Measurements from ENCODE around the gene FBRSL1.
"Not testable (repeated sequence)": the region's sequence is repeated elsewhere in the genome, so short reads cannot be mapped to it uniquely, and the experiment has no call there.

The FBRSL1 gene

DNA sequence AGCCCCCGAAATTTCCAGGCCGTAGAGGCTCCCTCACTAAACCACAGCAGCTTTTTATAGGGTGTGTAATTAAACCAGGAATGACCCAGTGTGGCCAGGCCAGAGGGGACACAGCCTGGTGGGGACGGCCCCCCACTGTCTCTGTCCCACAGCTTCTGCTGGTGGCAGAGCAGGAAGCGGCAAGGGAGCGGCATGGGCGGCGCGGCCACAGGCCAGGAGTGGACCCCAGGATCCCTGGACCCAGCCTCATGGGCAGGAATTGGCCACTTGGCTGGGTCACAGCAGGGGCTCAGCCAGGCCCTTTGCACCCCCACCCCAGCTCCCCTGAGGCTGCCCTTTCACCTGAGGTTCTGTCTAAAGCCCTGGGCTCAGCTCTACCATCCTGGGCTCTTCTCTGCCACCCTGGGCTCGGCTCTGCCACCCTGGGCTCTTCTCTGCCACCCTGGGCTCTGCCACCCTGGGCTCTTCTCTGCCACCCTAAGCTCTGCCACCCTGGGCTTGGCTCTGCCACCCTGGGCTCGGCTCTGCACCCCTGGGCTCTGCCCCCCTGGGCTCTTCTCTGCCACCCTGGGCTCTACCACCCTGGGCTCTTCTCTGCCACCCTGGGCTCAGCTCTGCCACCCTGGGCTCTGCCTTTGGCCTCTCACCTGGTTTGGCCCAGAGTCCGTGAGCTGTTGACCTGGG, 39.3 kb downstream of the FBRSL1 start:
- no peak for DNase-seq

DNA sequence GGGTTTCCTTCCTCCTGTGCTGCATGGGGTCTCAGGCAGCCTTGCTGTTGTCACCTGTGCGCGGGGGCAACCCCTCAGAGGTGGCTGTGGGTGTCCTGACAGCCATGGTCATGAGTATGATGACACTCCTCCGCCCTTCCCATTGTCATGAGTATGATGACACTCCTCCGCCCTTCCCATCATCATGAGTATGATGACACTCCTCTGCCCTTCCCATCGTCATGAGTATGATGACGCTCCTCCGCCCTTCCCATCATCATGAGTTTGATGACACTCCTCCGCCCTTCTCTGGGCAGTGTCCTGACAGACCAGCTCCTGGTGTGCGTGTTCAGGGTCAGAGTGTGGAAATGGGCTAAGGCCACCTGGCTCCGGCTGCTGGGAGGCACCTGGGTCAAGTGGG, 40.0 kb downstream of the FBRSL1 start:
- DNase-seq, result no peak

DNA sequence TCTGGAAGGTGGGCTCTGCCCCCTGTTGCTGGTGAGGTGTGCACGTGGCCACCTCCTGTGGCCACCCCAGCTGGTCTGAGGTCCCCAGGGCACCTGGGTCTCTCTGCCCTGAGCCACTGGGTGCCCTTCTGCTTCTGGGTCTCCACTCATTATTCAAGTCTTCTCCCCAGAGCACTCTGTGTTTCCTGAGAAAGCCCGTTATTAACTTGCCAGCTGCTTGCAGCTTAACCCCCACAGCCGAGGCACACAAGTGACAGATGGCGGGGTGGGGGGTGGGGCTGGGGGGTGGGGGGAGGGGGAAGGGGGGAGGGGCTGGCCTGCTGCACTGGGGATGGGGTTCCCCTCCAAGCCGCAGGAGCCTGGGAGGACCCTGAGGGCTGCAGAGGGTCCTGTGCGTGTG, 40.5 kb downstream of the FBRSL1 start:
- DNase-seq, result no peak

DNA sequence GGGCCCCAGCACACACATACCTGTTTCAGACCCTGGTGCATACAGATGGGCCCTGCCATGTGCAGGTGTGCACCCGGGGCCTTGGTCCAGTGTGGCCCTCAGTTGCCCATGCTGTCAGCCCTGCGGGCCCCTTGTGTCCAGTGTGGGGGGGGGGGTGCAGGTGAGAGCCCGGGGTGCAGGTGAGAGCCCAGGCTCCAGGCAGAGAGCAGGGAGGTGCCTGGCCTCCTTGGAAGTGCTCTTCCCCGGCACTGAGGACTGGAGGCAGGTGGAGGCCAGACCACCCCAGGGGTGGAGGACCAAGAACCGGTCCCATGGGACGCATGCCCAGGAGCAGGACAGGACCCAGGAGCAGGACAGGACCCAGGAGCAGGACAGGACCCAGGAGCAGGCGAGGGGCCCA, 40.9 kb downstream of the FBRSL1 start:
- no peak for DNase-seq

DNA sequence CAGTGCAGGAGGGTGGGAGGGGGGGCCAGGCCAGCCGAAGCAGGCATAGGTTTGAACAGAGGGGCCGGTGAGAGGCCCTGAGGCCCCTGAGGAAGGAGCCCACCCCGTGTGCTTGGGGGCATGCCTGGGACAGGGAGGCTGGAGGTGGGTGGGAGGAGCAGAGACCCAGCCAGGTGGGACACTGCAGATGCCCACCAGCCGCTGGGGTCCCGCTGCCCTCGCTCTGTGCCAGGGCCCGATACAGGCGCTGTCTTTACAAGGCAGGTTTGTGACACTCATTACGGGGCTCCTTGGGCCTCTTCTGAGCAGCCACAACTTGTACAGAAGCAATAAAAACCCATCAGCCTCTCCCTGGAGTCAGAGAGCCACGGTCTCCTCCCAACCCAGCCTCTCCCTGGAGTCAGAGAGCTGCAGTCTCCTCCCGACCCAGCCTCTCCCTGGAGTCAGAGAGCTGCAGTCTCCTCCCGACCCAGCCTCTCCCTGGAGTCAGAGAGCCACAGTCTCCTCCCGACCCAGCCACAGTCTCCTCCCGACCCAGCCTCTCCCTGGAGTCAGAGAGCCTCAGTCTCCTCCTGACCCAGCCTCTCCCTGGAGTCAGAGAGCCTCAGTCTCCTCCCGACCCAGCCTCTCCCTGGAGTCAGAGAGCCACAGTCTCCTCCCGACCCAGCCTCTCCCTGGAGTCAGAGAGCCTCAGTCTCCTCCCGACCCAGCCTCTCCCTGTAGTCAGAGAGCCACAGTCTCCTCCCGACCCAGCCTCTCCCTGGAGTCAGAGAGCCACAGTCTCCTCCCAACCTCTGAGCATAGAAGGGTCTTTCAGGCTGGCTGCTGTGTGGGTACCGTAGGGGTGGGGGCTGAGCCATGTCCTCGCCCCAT, 43.0 kb downstream of the FBRSL1 start:
- not testable (repeated sequence) for DNase-seq

DNA sequence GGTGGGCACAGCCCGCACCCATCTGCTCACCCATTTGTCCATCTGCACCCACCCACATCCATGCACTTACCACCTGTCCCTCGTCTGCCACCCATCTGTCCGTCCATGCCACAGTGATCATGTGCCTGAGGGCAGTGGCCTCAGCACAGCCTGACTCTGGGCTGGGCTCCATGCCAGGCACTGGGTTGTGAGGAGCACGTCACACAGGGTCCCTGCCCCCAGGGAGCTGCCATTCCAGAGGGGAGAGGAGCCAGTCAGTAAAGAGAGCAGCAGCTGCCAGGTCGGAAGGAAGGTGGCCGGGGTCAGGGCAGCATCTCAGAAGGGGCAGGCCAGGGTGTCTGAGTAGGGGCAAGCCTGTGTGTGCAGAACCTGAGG, 43.6 kb downstream of the FBRSL1 start:
- no peak for DNase-seq

DNA sequence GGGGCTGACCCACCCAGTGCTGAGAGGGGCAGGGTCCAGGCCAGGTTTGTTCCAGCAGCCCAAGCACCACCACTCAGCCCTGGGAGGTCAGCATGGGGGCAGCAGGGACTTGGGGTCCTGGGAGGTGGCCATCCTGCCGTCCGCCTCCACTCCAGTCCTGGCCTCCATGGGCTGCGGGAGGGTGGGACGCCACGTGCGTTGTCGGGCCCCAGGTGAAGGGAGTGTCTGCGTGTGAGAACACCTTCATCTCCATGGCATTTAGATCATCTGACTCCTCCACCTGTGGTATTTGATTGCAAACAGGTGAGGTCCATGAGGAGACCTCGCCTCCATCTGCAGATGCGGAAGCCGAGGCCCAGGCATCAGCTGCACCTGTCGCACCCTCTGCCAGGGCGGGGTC, 44.1 kb downstream of the FBRSL1 start:
- no peak for DNase-seq

DNA sequence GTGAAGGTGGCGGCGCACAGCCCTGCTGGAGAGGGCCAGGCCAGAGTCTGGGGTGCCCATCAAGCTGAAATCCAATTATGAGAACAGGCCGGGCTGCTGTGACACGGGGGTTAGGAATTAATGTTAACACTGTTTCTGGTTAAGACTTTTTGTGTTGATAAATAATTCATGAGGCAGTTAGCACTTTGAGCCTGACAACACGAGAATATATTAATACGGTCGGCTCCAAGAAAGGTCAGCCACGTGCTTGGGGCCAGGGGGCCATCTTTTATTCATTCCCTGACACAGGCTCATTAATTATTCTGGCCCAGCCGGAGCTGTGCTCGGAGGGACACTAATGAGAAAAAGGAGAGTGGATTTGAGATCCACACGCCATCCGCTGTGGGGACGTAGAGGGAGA, 45.1 kb downstream of the FBRSL1 start:
- DNase-seq, result no peak

DNA sequence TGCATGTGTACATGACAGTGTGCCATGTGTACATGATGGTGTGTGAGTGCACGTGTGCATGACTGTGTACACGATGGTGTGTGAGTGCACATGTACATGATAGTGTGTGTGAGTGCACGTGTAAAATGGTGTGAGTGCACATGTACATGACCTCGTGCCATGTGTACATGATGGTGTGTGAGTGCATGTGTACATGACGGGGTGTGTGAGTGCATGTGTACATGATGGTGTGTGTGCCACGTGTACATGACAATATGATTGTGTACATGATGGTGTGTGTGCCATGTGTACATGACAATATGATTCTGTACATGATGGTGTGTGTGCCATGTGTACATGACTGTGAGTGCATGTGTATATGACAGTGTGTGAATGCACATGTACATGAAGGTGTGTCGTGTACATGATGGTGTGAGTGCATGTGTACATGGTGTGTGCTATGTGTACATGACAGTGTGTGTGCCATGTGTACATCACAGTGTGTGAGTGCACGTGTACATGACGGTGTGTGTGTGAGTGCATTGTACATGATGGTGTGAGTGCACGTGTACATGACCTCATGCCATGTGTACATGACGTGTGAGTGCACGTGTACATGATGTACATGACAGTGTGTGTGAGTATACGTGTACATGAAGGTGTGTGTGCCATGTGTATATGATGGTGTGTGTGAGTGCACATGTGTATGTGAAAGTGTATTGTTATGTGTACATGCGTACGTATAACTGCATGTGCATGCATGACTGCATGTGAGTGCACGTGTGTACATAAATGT, 46.3 kb downstream of the FBRSL1 start:
- DNase-seq, result no peak

DNA sequence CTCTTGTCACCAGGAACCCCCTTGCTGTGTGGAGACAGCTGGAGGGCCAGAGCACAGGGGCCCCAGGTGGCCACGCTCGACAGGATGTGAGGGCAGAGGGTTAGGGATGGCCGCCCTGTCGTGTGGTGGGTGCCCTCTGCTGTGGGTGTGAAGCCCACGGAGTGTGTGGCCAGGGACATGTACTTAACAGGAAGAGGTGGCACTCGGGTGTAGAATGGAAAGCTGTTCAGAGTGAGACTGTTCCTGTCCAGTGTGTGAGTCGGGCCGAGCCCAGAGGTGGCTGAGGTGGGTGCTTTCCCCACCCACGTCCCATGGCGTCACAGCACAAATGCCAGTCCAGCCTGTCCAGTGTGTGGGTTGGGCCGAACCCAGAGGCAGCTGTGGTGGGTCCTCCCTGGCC, 47.1 kb downstream of the FBRSL1 start:
- DNase-seq, result no peak

DNA sequence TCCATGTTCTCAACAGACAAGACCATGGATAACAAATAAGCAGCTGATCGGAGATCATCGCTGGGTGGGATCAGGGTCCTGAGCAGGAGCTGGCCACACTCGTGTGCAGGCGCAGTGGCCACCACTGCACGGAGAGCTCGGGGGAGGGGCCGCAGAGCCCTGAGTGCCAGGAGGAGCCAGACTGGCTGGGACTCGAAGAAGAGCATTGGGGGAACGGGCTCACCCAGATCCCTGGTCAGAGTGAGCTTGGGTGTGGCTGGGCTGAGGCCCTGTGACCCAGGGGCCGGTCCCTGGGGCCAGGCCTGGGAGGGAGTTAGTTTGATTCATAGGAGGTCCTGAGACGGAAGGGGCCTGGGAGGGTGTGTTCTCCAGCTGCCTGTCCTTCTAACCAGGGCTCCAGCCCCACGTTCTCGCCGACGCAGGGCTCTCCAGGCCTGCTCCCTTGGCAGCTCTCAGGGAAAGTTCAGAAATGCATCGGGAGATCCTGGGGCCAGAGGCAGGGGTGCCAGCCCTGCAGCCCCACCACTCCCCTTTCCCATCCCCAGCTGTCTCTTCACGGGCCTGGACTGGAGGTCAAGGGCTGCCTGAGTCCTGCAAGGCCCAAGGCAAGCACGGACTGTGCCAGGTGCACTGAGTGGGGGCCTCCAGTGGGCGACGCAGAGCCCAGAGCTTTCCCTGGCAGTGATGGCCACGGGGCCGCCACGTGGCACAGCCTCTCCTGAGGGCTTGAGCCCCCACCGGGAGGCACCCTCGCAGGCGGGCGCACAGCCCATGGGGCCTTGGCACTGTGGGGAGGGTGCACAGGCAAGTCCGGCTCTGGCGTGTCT, 48.1 kb downstream of the FBRSL1 start:
- no peak for DNase-seq

DNA sequence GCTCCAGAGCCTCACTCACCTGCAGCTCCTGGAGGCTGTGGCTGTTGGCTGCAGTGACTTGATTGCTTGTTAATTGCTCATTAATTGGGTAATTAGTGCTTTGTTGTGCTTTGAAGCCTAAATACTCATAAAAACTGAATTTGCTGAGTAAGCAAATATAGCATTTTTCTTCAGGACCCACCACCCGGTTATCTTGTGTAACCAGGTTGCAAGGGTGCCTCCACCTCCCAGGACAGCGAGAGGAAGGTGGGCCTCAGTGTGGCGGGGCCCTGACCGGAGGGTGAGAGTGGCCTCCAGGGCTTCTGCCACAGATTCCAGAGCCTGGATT, 48.7 kb downstream of the FBRSL1 start:
- DNase-seq, result no peak

DNA sequence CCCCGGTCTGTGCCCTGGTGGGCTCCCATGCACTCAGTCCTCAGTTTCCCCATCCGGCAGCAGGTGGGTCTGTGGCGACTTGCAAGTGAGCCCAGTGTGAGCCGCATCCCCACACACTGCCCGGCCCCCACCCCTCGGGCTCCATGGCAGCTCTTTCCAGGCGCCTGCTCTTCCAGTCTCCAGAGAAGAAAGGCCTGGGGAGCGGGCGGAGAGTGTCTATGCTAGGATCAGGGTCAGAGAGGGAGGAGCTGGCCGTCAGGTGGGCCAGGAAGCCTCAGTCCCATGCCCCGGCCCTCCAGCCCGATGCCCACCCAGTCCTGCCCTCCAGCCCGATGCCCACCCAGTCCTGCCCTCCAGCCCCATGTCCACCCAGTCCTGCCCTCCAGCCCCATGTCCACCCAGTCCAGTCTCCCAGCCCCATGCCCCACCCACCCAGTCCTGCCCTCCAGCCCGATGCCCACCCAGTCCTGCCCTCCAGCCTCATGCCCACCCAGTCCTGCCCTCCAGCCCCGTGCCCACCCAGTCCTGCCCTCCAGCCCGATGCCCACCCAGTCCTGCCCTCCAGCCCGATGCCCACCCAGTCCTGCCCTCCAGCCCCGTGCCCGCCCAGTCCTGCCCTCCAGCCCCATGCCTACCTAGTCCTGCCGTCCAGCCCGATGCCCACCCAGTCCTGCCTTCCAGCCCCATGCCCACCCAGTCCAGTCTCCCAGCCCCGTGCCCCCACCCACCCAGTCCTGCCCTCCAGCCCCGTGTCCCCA, 49.2 kb downstream of the FBRSL1 start:
- DNase-seq, result no peak

DNA sequence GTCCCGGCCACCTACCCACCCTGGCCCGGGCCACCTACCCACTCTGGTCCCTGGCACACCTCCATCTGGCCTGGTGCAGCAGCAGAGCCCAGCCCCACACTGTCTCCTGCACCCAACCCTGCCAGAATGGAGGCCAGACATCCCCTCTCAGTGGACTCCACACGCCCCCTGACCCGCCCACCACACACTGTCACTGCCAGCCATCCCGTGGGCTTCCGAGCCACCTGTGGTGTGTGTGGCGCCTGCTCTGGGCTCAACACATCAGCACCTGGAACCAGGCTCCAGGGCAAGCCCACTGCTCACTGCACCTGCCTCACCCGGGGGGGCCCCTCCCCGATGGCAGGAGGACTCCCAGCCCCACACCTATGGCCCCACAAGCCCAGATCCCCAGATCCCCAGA, 50.5 kb downstream of the FBRSL1 start:
- DNase-seq, result no peak

DNA sequence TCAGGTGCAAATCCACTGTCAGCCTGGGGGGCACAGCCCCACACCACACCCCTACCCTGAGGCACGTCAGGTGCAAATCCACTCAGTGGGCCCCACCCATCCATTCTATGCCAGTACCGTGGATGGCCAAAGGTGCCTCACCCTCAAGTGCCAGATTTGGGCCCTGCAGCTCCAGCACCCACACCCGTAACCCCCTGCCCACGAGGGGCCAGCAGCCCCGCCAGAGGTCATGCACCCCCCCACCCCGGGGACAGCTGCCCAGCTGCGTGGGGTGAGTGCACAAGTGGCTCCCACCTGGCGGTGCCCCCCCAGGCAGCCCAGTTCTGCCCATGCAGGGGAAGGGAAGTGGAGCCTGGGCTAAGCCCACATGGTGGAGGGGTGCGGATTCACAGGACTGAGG, 51.2 kb downstream of the FBRSL1 start:
- no peak for DNase-seq

DNA sequence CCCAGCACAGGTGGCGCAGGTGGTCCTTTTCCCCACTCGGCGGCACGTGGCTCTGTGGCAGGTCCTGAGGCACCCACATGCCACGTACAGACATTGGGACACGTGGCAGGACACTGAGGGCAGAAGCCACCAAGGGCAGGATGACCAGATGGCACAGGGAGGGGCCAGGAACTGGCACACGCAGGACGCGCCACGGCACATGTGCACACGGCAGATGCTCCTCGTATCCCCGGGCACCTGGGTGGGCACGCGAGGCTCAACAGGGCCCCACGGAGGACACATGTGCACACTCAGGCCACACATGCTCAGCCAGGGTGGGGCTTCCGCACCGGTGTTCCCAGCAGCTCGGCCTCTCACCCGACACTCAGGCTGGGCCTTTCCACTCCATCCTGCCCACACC, 52.0 kb downstream of the FBRSL1 start:
- no peak for DNase-seq

DNA sequence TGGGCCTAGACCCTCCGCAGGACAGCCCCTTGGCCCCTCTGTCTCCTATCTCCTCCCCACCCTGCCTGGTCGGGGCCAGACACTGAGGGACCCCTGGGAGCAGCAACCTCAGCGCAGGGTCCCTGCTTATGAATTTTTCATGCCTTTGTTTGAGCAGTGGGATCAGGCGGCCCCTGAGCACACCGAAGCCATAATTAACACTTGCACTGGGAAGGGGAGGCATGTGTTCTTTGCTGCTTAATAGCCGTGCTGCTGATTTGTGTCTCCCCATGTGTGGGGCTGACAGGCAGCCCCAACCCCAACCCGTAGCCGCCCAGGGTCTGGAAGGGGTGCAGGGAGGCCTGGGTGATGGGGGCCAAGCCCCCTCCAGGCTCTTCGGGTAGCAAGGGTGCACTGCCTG, 52.7 kb downstream of the FBRSL1 start:
- no peak for DNase-seq

DNA sequence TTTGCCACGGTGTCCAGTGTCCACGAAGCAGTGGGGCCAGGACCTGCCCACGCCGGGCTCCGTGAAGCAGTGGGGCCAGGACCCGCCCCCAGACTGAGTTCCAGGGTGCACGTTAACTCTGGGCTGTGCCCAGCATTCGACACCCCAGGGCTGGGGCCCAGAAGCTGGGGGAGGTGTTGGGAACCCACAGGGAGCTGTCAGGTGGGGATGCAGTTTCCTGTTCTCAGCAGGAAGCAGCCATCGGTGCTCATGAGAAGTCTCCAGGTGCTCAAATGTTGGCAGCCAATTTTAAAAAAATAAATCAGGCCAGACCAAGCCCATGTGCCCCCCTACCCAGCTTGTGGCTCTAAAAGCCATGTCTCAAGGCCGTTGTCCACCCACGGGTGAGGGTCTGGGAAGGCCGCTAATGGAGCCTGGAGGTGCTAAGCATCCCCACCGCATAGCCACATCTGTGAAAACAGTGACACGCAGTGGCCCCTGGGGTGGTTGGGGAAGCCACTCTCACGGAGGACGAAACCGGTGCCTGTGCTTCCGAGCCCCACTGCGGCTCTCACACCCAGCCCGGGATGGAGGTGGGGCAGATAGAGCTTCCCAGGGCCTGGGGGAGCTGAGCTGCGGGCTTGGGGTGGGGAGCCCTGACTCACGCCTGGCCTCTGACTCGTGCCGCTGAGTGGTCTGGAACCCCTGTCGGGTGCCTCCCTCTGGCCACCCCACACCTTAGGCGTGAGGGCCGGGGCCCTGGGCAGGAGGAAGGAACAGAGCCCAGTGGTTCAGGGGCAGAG, 53.5 kb downstream of the FBRSL1 start:
- DNase-seq, result no peak

DNA sequence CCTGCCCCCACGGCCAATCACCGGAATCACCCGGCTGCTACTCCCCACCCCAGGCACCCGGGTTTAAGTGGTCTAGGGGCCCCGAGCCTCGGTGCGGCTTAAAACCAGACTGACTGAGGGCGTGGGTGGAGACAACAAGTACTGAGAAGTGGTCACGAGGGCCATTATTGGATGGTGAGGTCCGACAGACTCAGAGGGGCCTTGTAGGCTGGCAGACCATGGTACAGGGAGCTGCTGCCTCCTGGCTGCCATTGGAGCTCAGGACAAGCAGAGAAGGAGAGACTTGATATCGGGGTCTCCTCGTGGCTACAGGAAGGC, 54.1 kb downstream of the FBRSL1 start:
- DNase-seq, result no peak

DNA sequence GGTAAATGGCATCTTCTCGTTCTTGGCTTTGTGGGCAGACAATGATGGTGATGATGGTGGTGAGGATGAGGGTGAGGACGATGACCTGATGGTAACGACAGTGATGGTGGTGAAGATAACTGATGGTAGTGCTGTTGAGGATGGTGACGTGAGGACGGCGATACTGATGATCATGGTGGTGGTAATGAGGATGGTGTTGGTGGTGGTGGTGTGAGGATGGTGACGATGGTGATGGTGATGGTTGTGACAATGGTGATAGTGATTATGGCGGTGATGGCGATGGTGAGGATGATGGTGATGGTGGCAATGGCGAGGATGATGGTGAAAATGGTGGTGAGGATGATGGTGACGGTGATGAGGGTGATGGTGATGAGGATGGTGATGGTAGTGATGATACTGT, 54.5 kb downstream of the FBRSL1 start:
- DNase-seq, result no peak

DNA sequence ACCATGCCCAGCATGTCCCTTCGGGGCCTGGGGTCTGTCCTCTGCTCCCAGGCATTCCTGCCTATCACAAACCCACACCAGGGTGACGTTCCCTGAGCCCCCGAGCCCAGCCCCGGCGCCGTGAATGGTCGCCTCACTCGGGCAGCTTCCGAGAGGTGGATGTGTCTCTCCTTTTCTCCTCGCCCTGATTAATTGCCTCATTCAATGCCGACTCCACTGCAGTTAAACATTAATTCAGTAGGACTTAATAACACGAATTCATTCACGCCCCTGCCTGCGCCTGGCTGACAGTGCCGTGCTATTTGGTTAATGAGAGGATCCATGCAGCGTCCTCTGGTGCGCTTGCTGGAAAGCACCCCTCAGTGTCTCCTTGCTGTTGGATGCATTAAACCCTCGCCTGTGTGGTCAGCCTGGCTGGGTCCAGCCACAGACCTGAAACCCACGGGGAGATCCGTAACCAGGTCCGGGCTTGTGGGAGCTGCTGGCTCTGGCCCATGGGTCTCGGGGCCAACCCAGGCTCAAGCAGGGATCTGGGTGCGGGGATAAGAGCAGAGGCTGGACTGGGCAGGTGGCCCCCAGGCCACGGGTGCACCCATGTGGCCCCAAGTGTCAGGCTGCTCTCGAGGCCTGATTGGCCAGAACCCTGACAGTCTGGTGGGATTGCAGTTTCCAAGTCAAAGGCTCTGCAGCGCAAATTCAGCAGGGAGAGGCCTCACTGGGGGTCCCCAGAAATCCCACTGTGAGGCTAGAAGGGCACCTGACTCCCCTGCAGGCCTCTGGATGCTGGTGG, 55.4 kb downstream of the FBRSL1 start:
- no peak for DNase-seq
